Measurements from ENCODE around the gene MAGEE2.
A peak's percentile ranks its signal among the peaks of the same experiment; 100 is the strongest.
"Not testable (repeated sequence)": the region's sequence is repeated elsewhere in the genome, so short reads cannot be mapped to it uniquely, and the experiment has no call there.

MAGEE2 gene

GRCh38 chrX:75784680-75785491, at the start of gene MAGEE2:
TSS of gene MAGEE2 (minus strand) at chrX:75785254. CDS start at chrX:75785051, 203 bp downstream.
- DNase-seq = no peak

- no peak for DNase-seq
Observed at GRCh38 chrX:75786290-75786689, 1.2 kb upstream of the MAGEE2 start.

- DNase-seq = no peak
Observed at GRCh38 chrX:75781611-75782010, 3.4 kb downstream of the MAGEE2 start.

- not testable (repeated sequence) for DNase-seq
Observed at GRCh38 chrX:75768063-75768462, 17.0 kb downstream of the MAGEE2 start.

GRCh38 chrX:75748431-75748830, 36.6 kb downstream of the MAGEE2 start:
- no peak for DNase-seq

- peak; percentile 8 to 18 for DNase-seq
Observed at GRCh38 chrX:75746891-75747639, 38.0 kb downstream of the MAGEE2 start.
